Measurements from ENCODE around the gene DMBX1.

The DMBX1 gene

DNA sequence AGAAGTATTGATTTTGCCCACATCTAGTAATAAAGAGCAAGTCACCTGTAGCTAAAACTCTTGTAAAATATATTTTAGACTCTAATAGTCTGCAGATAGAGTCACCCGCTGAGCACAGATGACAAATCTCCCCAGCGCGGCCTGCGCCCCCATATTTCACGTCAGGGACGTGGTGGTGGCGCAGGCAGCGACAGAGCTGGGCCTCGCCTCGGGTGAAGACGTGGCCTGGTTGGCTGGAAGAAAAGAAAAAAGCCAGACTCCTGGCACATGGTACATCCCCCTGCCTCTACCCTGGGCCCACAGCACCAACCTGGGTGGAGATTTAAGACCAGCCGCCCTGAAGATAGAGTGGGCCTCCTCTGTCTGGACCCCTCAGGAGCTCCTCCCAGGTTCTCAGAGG lies 6.0 kb upstream of the DMBX1 start:
- DNase-seq (ENCODE audit: low read depth in 2 of 2), result no peak

DNA sequence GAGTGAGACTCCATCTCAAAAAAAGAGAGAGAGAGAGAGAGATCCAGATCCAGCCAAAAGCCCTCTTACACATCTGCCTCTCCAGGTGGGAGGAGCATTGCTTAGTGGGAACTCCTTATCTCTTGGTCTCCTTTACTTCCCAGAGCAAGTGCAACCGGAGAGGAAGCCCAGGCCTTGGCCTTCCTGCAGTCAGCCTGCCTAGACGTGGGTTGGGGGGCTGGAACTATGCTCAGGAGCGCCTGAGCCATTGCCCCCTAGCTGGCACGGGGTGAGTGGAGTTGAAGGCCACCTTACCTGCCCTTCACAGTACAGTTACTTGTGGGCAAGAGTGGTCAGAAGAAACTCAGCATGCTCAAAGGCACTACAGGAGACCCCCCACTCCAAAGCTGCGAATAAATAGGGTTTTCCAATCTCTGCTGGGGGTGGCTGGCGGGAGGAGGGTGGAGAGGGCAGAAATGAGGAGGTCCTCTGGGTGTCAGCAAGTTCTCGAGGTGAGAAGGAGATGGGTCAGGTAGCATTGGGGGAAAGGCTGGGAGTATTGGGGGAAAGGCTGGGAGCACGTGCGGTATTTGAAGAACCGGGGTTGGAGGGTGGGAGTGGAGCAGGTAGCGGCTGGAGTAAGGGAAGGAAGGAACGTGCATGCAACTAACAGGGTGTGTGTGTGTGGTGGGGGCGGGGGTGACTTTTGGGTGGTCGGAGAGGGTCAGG lies 4.7 kb upstream of the DMBX1 start:
- no peak for DNase-seq (ENCODE audit: low read depth in 2 of 2)

DNA sequence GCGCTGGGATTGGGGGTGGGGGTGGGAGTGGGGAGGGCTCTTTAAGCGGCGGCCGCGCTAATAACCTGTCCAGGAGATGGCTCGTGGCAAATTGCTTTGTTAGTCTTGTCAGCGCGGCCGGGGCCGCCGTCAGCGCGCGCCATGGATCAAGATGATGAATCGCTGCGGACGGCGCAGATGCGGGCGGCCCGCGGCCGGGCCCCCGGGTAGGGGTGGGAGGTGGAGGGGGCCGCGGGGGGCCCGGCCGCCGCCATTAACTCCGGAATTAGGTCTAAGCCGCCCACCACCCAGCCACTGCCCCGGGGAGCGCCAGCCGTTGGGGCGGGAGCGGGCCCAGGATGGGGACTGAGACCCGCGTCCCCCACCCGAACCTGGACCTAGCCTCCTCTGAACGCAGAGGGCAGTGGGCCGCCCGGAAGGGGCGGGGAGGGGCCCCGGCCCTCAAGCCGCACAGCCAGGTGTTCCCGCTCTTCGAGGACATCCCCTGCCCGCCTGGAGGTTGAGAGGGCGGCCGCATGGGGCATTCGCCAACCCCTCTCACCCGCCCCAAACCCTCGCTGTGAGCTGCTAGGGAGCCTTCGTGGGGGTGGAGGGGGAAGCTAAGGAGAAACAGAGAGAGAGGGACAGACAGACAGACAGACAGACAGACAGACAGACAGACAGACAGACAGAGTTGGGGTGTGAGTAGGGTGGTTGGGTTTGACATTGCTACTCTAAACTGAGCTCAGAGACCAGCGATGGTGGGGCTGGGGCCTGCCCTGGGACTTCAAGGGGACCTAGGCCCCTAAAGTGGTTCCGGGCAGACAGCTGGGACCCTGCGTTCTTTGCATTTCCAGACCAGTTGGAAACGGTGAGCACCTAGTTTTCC lies 3.8 kb upstream of the DMBX1 start:
- no peak for DNase-seq (ENCODE audit: low read depth in 2 of 2)

- DNase-seq (ENCODE audit: low read depth in 2 of 2), result no peak
Observed at GRCh38 chr1:46486432-46487015, 3.1 kb upstream of the DMBX1 start.

DNA sequence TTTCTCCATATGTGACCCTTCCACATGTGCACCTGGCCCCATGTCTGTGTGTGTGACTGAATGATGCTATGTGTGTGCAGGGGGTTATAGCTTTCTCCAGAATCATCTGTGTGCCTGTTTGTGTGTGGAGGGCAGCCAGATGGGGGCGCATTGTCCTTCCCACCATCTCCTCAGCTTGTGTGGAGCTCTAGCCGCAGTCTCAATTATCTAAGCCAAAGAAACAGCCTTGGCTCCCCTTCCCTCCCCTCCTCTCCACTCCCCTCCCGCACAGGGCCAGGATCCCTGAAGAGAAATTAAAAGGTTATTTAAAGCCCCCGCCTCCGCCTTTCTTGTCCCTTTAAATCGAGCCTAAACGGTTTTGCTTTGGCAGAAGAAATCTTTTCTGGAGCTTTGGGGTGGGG lies 1.8 kb upstream of the DMBX1 start:
- DNase-seq (ENCODE audit: low read depth in 2 of 2), result no peak

- no peak for DNase-seq (ENCODE audit: low read depth in 2 of 2)
Observed at GRCh38 chr1:46488343-46489168, 1.1 kb upstream of the DMBX1 start.

DNA sequence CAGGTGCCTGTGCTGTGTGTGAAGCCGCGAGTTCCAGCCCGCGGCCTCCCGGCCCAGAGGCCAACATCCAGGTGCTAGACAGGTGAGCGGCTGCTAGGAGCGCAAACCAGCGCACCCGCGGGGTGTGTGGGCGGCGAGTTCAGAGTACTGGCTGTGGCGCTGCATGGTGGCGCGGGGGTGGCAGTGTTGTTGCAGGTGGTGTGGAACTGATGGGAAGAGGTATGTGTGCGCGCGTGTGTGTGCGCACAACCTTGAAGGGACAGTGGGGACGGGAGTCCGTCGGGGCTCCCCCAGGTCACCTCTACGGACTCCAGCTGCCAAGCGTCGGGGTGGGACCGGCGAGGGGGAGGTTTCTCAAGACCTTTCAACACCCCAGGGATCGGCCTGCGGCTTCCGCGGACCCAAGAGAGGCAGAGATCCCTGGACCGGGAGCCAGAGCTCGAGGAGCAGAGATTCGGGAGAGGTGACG lies 433 bp upstream of the DMBX1 start:
- no peak for DNase-seq (ENCODE audit: low read depth in 2 of 2)

GRCh38 chr1:46490406-46490655 lies 695 bp downstream of the DMBX1 start:
- DNase-seq (ENCODE audit: low read depth in 2 of 2), result no peak

- DNase-seq (ENCODE audit: low read depth in 2 of 2), result no peak
Observed at GRCh38 chr1:46490656-46491442, 1.2 kb downstream of the DMBX1 start.

- DNase-seq (ENCODE audit: low read depth in 2 of 2), result no peak
Observed at GRCh38 chr1:46491443-46492268, 2.0 kb downstream of the DMBX1 start.

- DNase-seq (ENCODE audit: low read depth in 2 of 2), result no peak
Observed at GRCh38 chr1:46492269-46492853, 2.7 kb downstream of the DMBX1 start.

- DNase-seq (ENCODE audit: low read depth in 2 of 2), result no peak
Observed at GRCh38 chr1:46492871-46493270, 3.2 kb downstream of the DMBX1 start.

DNA sequence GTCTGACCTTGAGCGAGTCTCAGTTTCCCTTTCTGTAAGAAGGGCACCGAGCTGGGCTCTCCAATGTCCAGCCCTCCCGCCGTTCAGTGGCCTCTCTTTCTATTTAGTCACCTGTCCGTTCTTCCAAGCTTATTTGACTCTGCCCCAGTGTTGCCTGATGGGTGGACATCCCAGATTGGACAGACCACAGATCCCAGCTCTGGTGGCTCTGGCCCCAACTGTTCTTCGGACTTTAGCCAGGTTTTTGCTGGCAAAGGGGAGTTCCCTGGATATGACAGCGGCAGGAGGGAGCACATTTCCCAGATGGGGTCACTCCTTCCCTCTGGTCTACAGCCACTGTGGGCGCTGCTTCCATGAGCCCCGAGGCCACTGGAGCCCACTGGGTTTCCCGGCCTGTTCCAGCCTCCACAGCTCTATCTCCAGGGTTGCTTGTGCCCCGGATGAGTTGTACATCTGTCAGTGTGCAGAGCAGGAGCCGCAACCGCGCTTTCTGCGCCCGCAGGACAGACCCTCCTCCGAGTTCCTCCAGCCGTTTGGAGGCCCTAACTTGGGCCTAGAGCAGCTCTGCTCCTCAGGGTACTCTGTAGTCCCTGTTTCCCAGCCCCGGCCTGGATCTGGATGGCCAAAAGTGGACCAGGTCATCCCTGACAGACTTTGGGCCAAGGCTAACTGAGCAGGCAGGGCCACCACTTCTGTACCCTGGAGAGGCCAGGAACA lies 3.8 kb downstream of the DMBX1 start:
- no peak for DNase-seq (ENCODE audit: low read depth in 2 of 2)

DNA sequence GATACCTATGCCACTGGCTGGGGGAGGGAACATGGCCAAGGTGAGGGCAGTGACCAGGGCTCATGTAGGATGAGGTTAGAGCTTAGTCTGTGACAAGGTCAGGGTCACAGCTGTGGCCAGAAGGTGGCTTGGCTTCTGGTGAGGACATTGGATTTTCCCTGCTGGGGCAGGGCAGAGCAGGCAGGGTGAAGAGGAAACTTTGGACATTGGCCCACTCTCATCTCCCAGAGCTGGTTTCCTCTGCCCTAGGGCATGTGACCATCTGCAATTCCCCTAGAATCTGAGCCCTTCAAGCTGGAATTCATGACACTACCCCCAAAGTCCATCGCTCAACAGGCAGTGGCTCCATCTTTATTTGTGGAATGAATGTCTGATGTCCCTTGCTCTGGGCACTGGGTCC lies 5.3 kb downstream of the DMBX1 start:
- DNase-seq (ENCODE audit: low read depth in 2 of 2), result no peak

DNA sequence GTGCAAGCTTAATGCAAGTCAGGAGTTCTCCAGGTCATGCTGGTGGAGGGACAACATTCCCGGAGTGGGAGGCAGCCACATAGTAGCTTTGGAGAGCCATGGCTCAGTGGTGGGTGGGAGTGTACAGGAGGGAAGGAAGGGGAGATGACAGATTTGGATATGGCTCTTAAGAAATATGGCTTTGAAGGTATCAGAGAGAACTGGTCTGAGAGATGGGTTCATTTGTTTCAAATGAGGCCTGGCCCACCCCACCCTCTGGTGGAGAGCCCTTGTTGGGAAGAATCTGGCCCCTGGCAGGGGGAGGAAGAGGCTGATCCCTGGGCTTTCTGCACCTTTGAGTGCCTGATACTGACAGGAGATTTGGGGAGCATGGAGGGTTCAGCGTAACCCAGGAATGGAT lies 6.1 kb downstream of the DMBX1 start:
- DNase-seq (ENCODE audit: low read depth in 2 of 2), result no peak

- DNase-seq (ENCODE audit: low read depth in 2 of 2), result no peak
Observed at GRCh38 chr1:46496505-46496904, 6.9 kb downstream of the DMBX1 start.

GRCh38 chr1:46497020-46497419 lies 7.4 kb downstream of the DMBX1 start:
- DNase-seq (ENCODE audit: low read depth in 2 of 2), result no peak

GRCh38 chr1:46497665-46498064 lies 8.0 kb downstream of the DMBX1 start:
- DNase-seq (ENCODE audit: low read depth in 2 of 2), result no peak

DNA sequence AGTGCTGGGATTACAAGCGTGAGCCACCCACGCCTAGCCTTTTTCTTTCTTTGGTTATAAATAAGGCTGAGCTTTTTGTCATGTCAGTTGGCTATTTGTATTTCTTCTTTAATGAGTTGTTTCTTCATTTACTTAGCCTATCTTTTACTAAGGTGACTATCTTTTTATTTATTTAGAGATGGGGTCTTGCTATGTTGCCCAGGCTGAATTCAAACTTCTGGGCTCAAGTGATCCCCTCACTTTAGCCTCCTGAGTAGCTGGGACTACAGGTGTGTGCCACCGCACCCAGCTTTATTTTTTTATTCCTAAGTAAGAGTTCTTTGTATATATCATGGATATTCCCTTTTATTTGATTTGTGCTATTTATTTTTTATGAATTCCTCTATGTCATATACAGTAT lies 11.9 kb downstream of the DMBX1 start:
- DNase-seq (ENCODE audit: low read depth in 2 of 2), result no peak
